Thoracic aorta (tissue), 2 donors: ENCODE measurements around the gene SPINT2. TPM values are rescaled to one million over a fixed set of nuclear protein-coding genes. Genes with fewer than 3 reads are reported as not detected.
A peak's percentile ranks its signal among the peaks of the same experiment; 100 is the strongest.

Experiments
- ATAC-seq: fragments of 150-250 bp; one replicate; pipeline ENCODE4 v1.8.0; 2017; ENCODE audit warnings: low read depth; ENCODE audit not compliant: insufficient number of reproducible peaks, low FRiP score
- DNase-seq: peaks from one replicate; pipeline ENCODE4 v3.0.0-alpha.2; 2020; ENCODE audit warnings: low spot score
- H3K27ac ChIP-seq, 2 donors: fragments of 200-600 bp; sonication (generic); 1 replicate in 1 of 2; 2 replicates in 1 of 2; pipeline ENCODE4 v1.5.1; 2016; ENCODE audit warnings: mild to moderate bottlenecking in 2 of 2, moderate library complexity in 2 of 2
- H3K27me3 ChIP-seq: fragments of 200-600 bp; sonication (generic); replicated peaks from 2 replicates; pipeline ENCODE4 v1.6.0; 2016; ENCODE audit warnings: mild to moderate bottlenecking; ENCODE audit not compliant: insufficient read depth
- H3K36me3 ChIP-seq: fragments of 200-600 bp; sonication (generic); one replicate; pipeline ENCODE4 v1.5.1; 2016
- H3K4me1 ChIP-seq, 2 donors: fragments of 200-600 bp; sonication (generic); 1 replicate in 1 of 2; 2 replicates in 1 of 2; pipeline versions ENCODE4 v1.5.1 to v1.6.0; 2016; ENCODE audit warnings: low read depth in 2 of 2, mild to moderate bottlenecking in 1 of 2; ENCODE audit not compliant: control insufficient read depth in 1 of 2
- H3K4me3 ChIP-seq: fragments of 200-600 bp; sonication (generic); 2 replicates; pipeline ENCODE4 v1.5.1; 2016; ENCODE audit warnings: mild to moderate bottlenecking
- H3K9me3 ChIP-seq: fragments of 200-600 bp; sonication (generic); 2 replicates; pipeline ENCODE4 v1.5.1; 2016
- CTCF ChIP-seq: fragments of 200-600 bp; sonication (generic); IDR thresholded peaks from one replicate; pipeline ENCODE4 v1.5.1; 2019; ENCODE audit warnings: antibody characterized with exemption
- total RNA-seq, 2 donors: library from RNA; depleted of rRNA; stranded (reverse); fragments of >200 nt; gene quantifications; one replicate each; pipeline versions ENCODE4 v1.1.0 to v1.2.3, GENCODE V29; 2016

The SPINT2 gene
- total RNA-seq, 2 donors from 2014 or later: 218 to 480 TPM

GRCh38 chr19:38291855-38292254 is 27.5 kb downstream of the SPINT2 start:
- Histone ChIP-seq H3K36me3 (peaks cover 59% of the 10 kb centered on the region), H3K27ac (no peak overlapping the region), H3K4me1 (no peaks in the 10 kb centered on the region), H3K9me3 (no peaks in the 10 kb centered on the region), H3K4me3 (no peak overlapping the region), H3K27me3 (no peaks in the 10 kb centered on the region)
- ATAC-seq: no peak
- DNase-seq: no peak
- no peak for TF ChIP-seq CTCF

GRCh38 chr19:38293281-38293680 is 28.9 kb downstream of the SPINT2 start:
- TF ChIP-seq CTCF: no peak
- Histone ChIP-seq H3K4me3 (no peak overlapping the region), H3K27me3 (no peaks in the 10 kb centered on the region), H3K36me3 (peaks cover 52% of the 10 kb centered on the region), H3K27ac (no peak overlapping the region), H3K9me3 (no peaks in the 10 kb centered on the region), H3K4me1 (peaks cover 0 to 2% of the 10 kb centered on the region in 2 donors)
- ATAC-seq (no peak), DNase-seq (no peak)

DNA sequence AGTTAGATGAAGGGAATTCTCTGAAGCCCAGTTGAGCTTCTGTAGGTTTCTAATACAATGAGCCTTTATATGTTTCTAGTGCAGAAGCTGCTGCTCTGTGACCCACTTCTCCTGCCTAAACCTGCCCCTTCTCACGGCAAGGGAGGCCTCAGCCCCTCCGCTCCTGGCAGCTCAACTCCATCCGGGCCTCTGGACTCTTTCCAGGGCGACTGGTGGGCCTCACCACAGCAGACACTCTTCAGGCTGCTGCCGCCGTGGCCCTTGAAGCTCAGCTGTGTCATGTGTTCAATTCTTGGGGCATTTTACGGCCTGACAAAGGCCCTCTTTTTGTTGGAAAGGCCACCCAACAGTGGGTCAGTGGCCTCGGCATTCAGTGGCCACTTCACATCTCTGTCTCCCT is 29.7 kb downstream of the SPINT2 start:
- Histone ChIP-seq H3K9me3 (no peaks in the 10 kb centered on the region), H3K4me3 (no peak overlapping the region), H3K27ac (no peak overlapping the region), H3K4me1 (peaks cover 0 to 10% of the 10 kb centered on the region in 2 donors), H3K27me3 (no peaks in the 10 kb centered on the region), H3K36me3 (peaks cover 44% of the 10 kb centered on the region)
- ATAC-seq: no peak
- DNase-seq: no peak
- TF ChIP-seq CTCF: no peak

- H3K4me3 ChIP-seq: no peak overlapping the region
- H3K27me3 ChIP-seq: no peaks in the 10 kb centered on the region
- peaks cover 2 to 16% of the 10 kb centered on the region in 2 donors for H3K4me1 ChIP-seq
- peak overlapping the region; percentile 71 to 79 for H3K27ac ChIP-seq
- DNase-seq (no peak), ATAC-seq (no peak)
- H3K9me3 ChIP-seq: no peaks in the 10 kb centered on the region
- no peak for TF ChIP-seq CTCF
- H3K36me3 ChIP-seq: peaks cover 10% of the 10 kb centered on the region
These were observed 34.7 kb downstream of the SPINT2 start for GRCh38 chr19:38298821-38299680.

GRCh38 chr19:38303517-38304351 is 39.4 kb downstream of the SPINT2 start, which contains the start of gene C19orf33:
C19orf33 (plus strand) TSS chr19:38304251; CDS start chr19:38304262, 11 bp downstream.
- H3K4me3 ChIP-seq: no peak within 1 kb of the TSS
- H3K27me3 ChIP-seq: no peaks in the 10 kb centered on the region
- peaks cover 21% of the 10 kb centered on the region for H3K36me3 ChIP-seq
- TF ChIP-seq CTCF: no peak
- peaks cover 2 to 9% of the 10 kb centered on the region in 2 donors for H3K4me1 ChIP-seq
- ATAC-seq (no peak), DNase-seq (no peak)
- no peak within 1 kb of the TSS for H3K27ac ChIP-seq
- no peaks in the 10 kb centered on the region for H3K9me3 ChIP-seq
